Pancreas (tissue), 10 donors: ENCODE data around the gene IFT52. TPM values are rescaled to one million over a fixed set of nuclear protein-coding genes. Genes with fewer than 3 reads are reported as not detected.

Experiments
- ATAC-seq, 4 donors: fragments of 200-7000 bp; cut with Tn5 transposase; one replicate each; pipeline versions ENCODE4 v1.8.0 to v1.9.1; 2020; ENCODE audit warnings: mild to moderate bottlenecking in 4 of 4, moderate library complexity in 4 of 4
- DNase-seq, 6 donors: peaks; one replicate each; pipeline ENCODE4 v3.0.0-alpha.2; 2020
- FAIRE-seq: peaks from 2 replicates; lab custom pipeline; 2012; peaks lifted over from hg19 to GRCh38; lab: Jason Lieb, UNC
- H3K27ac ChIP-seq, 4 donors: fragments of 200-600 bp; sonication (generic); 1 replicate in 3 of 4; 2 replicates in 1 of 4; pipeline versions ENCODE4 v1.5.0 to v1.8.0; 2020
- H3K27me3 ChIP-seq, 4 donors: fragments of 200-600 bp; one replicate each; pipeline ENCODE4 v1.8.0; 2021
- H3K36me3 ChIP-seq, 3 donors: fragments of 200-600 bp; sonication (generic) in 1 of 3; one replicate each; pipeline versions ENCODE4 v1.5.0 to v1.8.0; 2020 to 2021
- H3K4me1 ChIP-seq, 3 donors: fragments of 200-600 bp; one replicate each; pipeline ENCODE4 v1.8.0; 2021
- H3K4me3 ChIP-seq, 4 donors: fragments of 200-600 bp; sonication (generic) in 2 of 4; one replicate each; pipeline versions ENCODE4 v1.5.0 to v1.8.0; 2020 to 2021
- H3K9me3 ChIP-seq, 4 donors: fragments of 200-600 bp; one replicate each; pipeline ENCODE4 v1.8.0; 2021
- WGBS, 2 donors: extraction: QIAGEN DNeasy Blood & Tissue Kit; methylation state at CpG; one replicate each; pipeline ENCODE4 v1.1.7; 2013; 5-methylcytosine and 5-hydroxymethylcytosine counted together
- intact Hi-C, 3 donors: fragments of 100-400 bp; cut with DNase I; formaldehyde crosslinking; loops; one replicate each; pipeline versions ENCODE4 v1.11.1 to v1.14.2; 2022
- polyA plus RNA-seq, 2 donors: library from polyadenylated mRNA; stranded (reverse); fragments of 200-250 nt; gene quantifications; one replicate each; pipeline ENCODE4 v1.2.3, GENCODE V29; 2013
- total RNA-seq, 6 donors: library from RNA; stranded (reverse); fragmentation: NEBNext Ultra II Directional in 4 of 6; extraction: Animal tissue kit (Norgen Biotek cat#: 25700) in 4 of 6; gene quantifications; one replicate each; pipeline versions ENCODE4 v1.2.1 to v1.2.4, GENCODE V29; 2021 to 2023
- TF ChIP-seq, protein P1 (sequence below), 4 donors: fragments of 200-600 bp; sonication (generic) in 3 of 4; IDR thresholded peaks; one replicate each; pipeline versions ENCODE4 v1.5.0 to v1.8.0; 2021; ENCODE audit warnings: antibody characterized with exemption in 4 of 4
- donor health status: healthy with polysubstance abuse.
- donor health status: DM: no; HTN: no; CAD: no; lungs with moderate emphysema.
- donor health status: DM: no; HTN: no; CAD: no.
- donor health status: control.
- donor health status: control.
- donor health status: Bipolar disorder and iron deficiency.
- donor health status: DM: yes; HTN: yes; CAD: no.
- donor health status: DM: no; HTN: no; CAD: no.
- donor health status: DM: no; HTN: no; CAD: no.
- donor health status: DM: yes; HTN: yes; CAD: no.

IFT52 gene
- total and polyA plus RNA-seq, 8 donors: 7.8 to 14.8 (median 12.7) TPM

DNA sequence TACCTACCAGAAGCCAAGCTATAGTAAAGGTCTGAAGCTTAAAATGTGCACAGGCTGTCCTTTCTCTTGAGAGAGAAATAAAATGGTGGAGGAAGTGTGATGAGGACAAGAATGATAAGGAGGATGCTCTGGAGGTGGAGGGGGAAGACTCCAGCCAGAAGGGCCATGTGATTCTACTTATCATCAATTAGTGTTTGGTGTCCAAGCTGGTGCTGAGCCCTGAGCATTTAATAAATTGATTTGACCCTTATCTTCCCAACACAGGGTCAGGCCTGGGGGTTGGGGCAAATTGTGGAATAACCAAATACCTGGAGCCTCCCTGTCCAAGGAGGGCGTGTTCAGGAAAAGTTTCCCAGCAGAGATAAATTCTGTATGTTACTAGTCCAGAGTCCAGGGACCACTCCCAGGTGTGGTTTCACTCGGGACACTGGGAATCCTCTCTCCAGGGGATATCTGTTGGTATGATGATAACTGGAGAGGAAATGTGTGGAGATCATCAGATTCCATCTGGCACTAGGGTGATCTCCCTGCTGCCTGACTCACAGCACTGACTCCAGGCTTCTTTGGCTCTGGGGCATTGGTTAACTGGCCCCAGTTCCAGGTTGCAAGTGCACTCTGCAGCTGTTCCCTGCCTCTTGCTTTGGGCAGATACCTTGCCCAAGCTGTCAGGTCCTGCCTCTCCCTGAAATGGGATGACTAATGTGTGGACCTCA is 72.4 kb downstream of the IFT52 start:
- no peak for FAIRE-seq
- TF ChIP-seq, protein P1, sequence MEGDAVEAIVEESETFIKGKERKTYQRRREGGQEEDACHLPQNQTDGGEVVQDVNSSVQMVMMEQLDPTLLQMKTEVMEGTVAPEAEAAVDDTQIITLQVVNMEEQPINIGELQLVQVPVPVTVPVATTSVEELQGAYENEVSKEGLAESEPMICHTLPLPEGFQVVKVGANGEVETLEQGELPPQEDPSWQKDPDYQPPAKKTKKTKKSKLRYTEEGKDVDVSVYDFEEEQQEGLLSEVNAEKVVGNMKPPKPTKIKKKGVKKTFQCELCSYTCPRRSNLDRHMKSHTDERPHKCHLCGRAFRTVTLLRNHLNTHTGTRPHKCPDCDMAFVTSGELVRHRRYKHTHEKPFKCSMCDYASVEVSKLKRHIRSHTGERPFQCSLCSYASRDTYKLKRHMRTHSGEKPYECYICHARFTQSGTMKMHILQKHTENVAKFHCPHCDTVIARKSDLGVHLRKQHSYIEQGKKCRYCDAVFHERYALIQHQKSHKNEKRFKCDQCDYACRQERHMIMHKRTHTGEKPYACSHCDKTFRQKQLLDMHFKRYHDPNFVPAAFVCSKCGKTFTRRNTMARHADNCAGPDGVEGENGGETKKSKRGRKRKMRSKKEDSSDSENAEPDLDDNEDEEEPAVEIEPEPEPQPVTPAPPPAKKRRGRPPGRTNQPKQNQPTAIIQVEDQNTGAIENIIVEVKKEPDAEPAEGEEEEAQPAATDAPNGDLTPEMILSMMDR (IDR thresholded peaks at IDR 0.05): no peak
- DNase-seq: no peak
- Histone ChIP-seq H3K36me3 (no peaks in the 10 kb centered on the region), H3K4me1 (peaks cover 0 to 9% (median 8%) of the 10 kb centered on the region in 3 donors), H3K9me3 (no peaks in the 10 kb centered on the region), H3K27ac (no peak overlapping the region), H3K27me3 (no peaks in the 10 kb centered on the region), H3K4me3 (no peak overlapping the region)
- ATAC-seq: no peak
- WGBS, 2 donors: 39 to 49% methylated on average over 2 of the region's 2 CpGs
- intact Hi-C loops: no loop called here

- Histone ChIP-seq H3K36me3 (no peaks in the 10 kb centered on the region), H3K4me3 (no peak overlapping the region), H3K27me3 (no peaks in the 10 kb centered on the region), H3K9me3 (no peaks in the 10 kb centered on the region), H3K4me1 (peaks cover 0 to 9% (median 8%) of the 10 kb centered on the region in 3 donors), H3K27ac (no peak overlapping the region)
- DNase-seq (no peak), FAIRE-seq (no peak), ATAC-seq (no peak)
- TF ChIP-seq, protein P1 (IDR thresholded peaks at IDR 0.05): no peak
- WGBS, 2 donors: 76 to 80% methylated on average over 5 to 6 of the region's 6 CpGs
- intact Hi-C loops: no loop called here
Observed at GRCh38 chr20:43665466-43666176, 74.9 kb downstream of the IFT52 start.

- H3K27me3 ChIP-seq: no peaks in the 10 kb centered on the region
- ATAC-seq (peak; percentile 96 to 99 (median 98)), DNase-seq (peak; percentile 35 to 89 (median 70)), FAIRE-seq (no peak)
- peaks cover 0 to 9% (median 8%) of the 10 kb centered on the region in 3 donors for H3K4me1 ChIP-seq
- intact Hi-C loops: no loop called here
- H3K4me3 ChIP-seq: peak within 1 kb of the TSS; percentile 17 to 54 (median 38)
- H3K36me3 ChIP-seq: no peaks in the 10 kb centered on the region
- WGBS, 2 donors: 9 to 12% methylated on average over 78 to 90 of the region's 90 CpGs
- TF ChIP-seq, protein P1 (IDR thresholded peaks at IDR 0.05): no peak
- H3K9me3 ChIP-seq: no peaks in the 10 kb centered on the region
- no peak within 1 kb of the TSS for H3K27ac ChIP-seq
Observed at GRCh38 chr20:43666376-43667328, 75.9 kb downstream of the IFT52 start, which contains the start of gene MYBL2. TSS of gene MYBL2 (plus strand) at chr20:43667114. CDS start at chr20:43667284, 170 bp downstream.

- H3K27ac ChIP-seq: no peak overlapping the region
- FAIRE-seq (no peak), DNase-seq (peak in 2 of 6 donors; percentile 45 to 74), ATAC-seq (no peak)
- intact Hi-C loops: no loop called here
- peak overlapping the region in 2 of 4 donors; percentile 38 to 54 for H3K4me3 ChIP-seq
- WGBS, 2 donors: 9 to 13% methylated on average over 30 to 34 of the region's 34 CpGs
- H3K27me3 ChIP-seq: no peaks in the 10 kb centered on the region
- no peaks in the 10 kb centered on the region for H3K9me3 ChIP-seq
- TF ChIP-seq, protein P1 (IDR thresholded peaks at IDR 0.05): no peak
- no peaks in the 10 kb centered on the region for H3K36me3 ChIP-seq
- H3K4me1 ChIP-seq: peaks cover 0 to 9% (median 8%) of the 10 kb centered on the region in 3 donors
Observed at GRCh38 chr20:43667341-43668132, 76.8 kb downstream of the IFT52 start.
